CD14-positive monocyte (primary cell): Measurements from ENCODE around the gene ITGB8. TPM values are rescaled to one million over a fixed set of nuclear protein-coding genes. Genes with fewer than 3 reads are reported as not detected.

ENCODE experiments used
- DNase-seq, 3 donors: peaks; one replicate each; pipeline ENCODE4 v3.0.0-alpha.2; 2011 to 2022
- H2AFZ ChIP-seq: 2 replicates; pipeline ENCODE4 v1.6.0; 2012; ENCODE audit warnings: mild to moderate bottlenecking, low read depth, low read length, inconsistent platforms; ENCODE audit not compliant: insufficient read depth, poor library complexity, severe bottlenecking
- H3K27ac ChIP-seq, 2 donors: 1 replicate in 1 of 2; 2 replicates in 1 of 2; pipeline ENCODE4 v1.5.1; 2012 to 2013; ENCODE audit warnings: low read length in 2 of 2, control low read depth in 1 of 2, inconsistent platforms in 1 of 2, low read depth in 1 of 2, mild to moderate bottlenecking in 1 of 2
- H3K27me3 ChIP-seq, 2 donors: one replicate each; pipeline versions ENCODE4 v1.6.0 to v1.6.1; 2011 to 2013; ENCODE audit warnings: low read length in 2 of 2; ENCODE audit not compliant: control insufficient read depth in 2 of 2, insufficient read depth in 2 of 2
- H3K36me3 ChIP-seq, 2 donors: replicated peaks in 1 of 2; 1 replicate in 1 of 2; 2 replicates in 1 of 2; pipeline versions ENCODE4 v1.5.1 to v1.6.1; 2012 to 2013; ENCODE audit warnings: low read length in 2 of 2, control low read depth in 1 of 2, inconsistent platforms in 1 of 2, mild to moderate bottlenecking in 1 of 2; ENCODE audit not compliant: insufficient read depth in 2 of 2, control insufficient read depth in 1 of 2
- H3K4me1 ChIP-seq, 2 donors: 1 replicate in 1 of 2; 2 replicates in 1 of 2; pipeline versions ENCODE4 v1.5.1 to v1.6.1; 2012 to 2013; ENCODE audit warnings: low read length in 2 of 2, control low read depth in 1 of 2, inconsistent platforms in 1 of 2, mild to moderate bottlenecking in 1 of 2, moderate library complexity in 1 of 2; ENCODE audit not compliant: insufficient read depth in 2 of 2, control insufficient read depth in 1 of 2
- H3K4me2 ChIP-seq: replicated peaks from 2 replicates; pipeline ENCODE3; 2012; ENCODE audit warnings: low read length, moderate library complexity, mild to moderate bottlenecking; ENCODE audit not compliant: poor library complexity, severe bottlenecking; ENCODE audit errors: extremely low read depth
- H3K4me3 ChIP-seq, 3 experiments: fragments of 200-600 bp in 1 of 3; sonication (generic) in 1 of 3; replicated peaks in 1 of 3; 1 replicate in 2 of 3; 2 replicates in 1 of 3; pipeline ENCODE4 v1.5.1; 2011 to 2013; ENCODE audit warnings: low read length in 3 of 3, mild to moderate bottlenecking in 3 of 3, control low read depth in 2 of 3, low read depth in 2 of 3, inconsistent platforms in 1 of 3, moderate library complexity in 1 of 3
- H3K79me2 ChIP-seq: 2 replicates; pipeline ENCODE4 v1.6.0; 2012; ENCODE audit warnings: mild to moderate bottlenecking, control low read depth, inconsistent platforms, low read length, moderate library complexity; ENCODE audit not compliant: insufficient read depth
- H3K9ac ChIP-seq: 2 replicates; pipeline ENCODE4 v1.6.0; 2017; ENCODE audit warnings: low read length, mild to moderate bottlenecking; ENCODE audit not compliant: insufficient read depth, poor library complexity, severe bottlenecking
- H3K9me3 ChIP-seq, 2 donors: replicated peaks in 1 of 2; 1 replicate in 1 of 2; 2 replicates in 1 of 2; pipeline versions ENCODE4 v1.5.1 to v1.6.1; 2012 to 2013; ENCODE audit warnings: low read length in 2 of 2, control low read depth in 1 of 2; ENCODE audit not compliant: control insufficient read depth in 1 of 2, insufficient read depth in 1 of 2
- H4K20me1 ChIP-seq: 2 replicates; pipeline ENCODE4 v1.6.0; 2012; ENCODE audit warnings: mild to moderate bottlenecking, low read length, control low read depth, moderate library complexity; ENCODE audit not compliant: insufficient read depth
- H3K27ac Mint-ChIP-seq, 7 donors: one replicate each; pipeline ENCODE4 v1.8.0; 2020; ENCODE audit warnings: mild to moderate bottlenecking in 7 of 7, mixed read lengths in 7 of 7, moderate library complexity in 6 of 7, inconsistent platforms in 2 of 7
- H3K27me3 Mint-ChIP-seq, 3 donors: one replicate each; pipeline ENCODE4 v1.8.0; 2021 to 2022; ENCODE audit warnings: low read depth in 3 of 3, mild to moderate bottlenecking in 3 of 3, mixed read lengths in 3 of 3, moderate library complexity in 3 of 3, inconsistent platforms in 1 of 3
- H3K36me3 Mint-ChIP-seq, 2 donors: one replicate each; pipeline ENCODE4 v1.8.0; 2020; ENCODE audit warnings: mixed read lengths in 2 of 2, inconsistent platforms in 1 of 2, mild to moderate bottlenecking in 1 of 2
- H3K4me1 Mint-ChIP-seq: one replicate; pipeline ENCODE4 v1.8.0; 2020; ENCODE audit warnings: mild to moderate bottlenecking, mixed read lengths
- H3K4me3 Mint-ChIP-seq, 2 donors: one replicate each; pipeline ENCODE4 v1.8.0; 2020; ENCODE audit warnings: mild to moderate bottlenecking in 2 of 2, mixed read lengths in 2 of 2, moderate library complexity in 1 of 2
- H3K9me3 Mint-ChIP-seq, 7 donors: one replicate each; pipeline ENCODE4 v1.8.0; 2020 to 2022; ENCODE audit warnings: mixed read lengths in 7 of 7, mild to moderate bottlenecking in 6 of 7, moderate library complexity in 6 of 7, inconsistent platforms in 2 of 7
- CTCF ChIP-seq: fragments of 200-600 bp; IDR thresholded peaks from one replicate; pipeline ENCODE4 v1.8.0; 2022; ENCODE audit warnings: antibody characterized with exemption, mild to moderate bottlenecking
- WGBS: methylation state at CpG from one replicate; pipeline ENCODE4 v1.1.5; 2013; ENCODE audit warnings: missing lambda C conversion rate; ENCODE audit not compliant: insufficient coverage; 5-methylcytosine and 5-hydroxymethylcytosine counted together
- intact Hi-C, 2 donors: fragments of 100-400 bp; cut with micrococcal nuclease; formaldehyde crosslinking; loops; one replicate each; pipeline versions ENCODE4 v1.15.0 to v1.15.1; 2023
- polyA plus RNA-seq, 3 donors: library from polyadenylated mRNA; depleted of rRNA in 1 of 3; unstranded in 2 of 3; stranded (reverse) in 1 of 3; fragments of 300-500 nt in 2 of 3; fragments of >200 nt in 1 of 3; fragmentation: Illumina TruSeq in 2 of 3; gene quantifications; 1 replicate in 2 of 3; 2 replicates in 1 of 3; pipeline ENCODE4 v1.2.3, GENCODE V29; 2012 to 2021

ITGB8 gene
- polyA plus RNA-seq, 3 donors: 0.01 to 0.28 (median 0.19) TPM

GRCh38 chr7:20352573-20353306 is 22.0 kb downstream of the ITGB8 start:
- Histone ChIP-seq H3K27me3 (no peaks in the 10 kb centered on the region), H3K4me1 (no peaks in the 10 kb centered on the region), H3K79me2 (no peaks in the 10 kb centered on the region), H3K36me3 (no peaks in the 10 kb centered on the region), H3K27ac (no peak overlapping the region), H3K9ac (no peak overlapping the region), H2AFZ (no peak overlapping the region), H3K4me2 (no peak overlapping the region), H3K9me3 (no peaks in the 10 kb centered on the region), H4K20me1 (no peaks in the 10 kb centered on the region), H3K4me3 (no peak overlapping the region)
- no peak for TF ChIP-seq CTCF
- Mint-ChIP-seq H3K4me3 (no peak overlapping the region), H3K27me3 (peaks cover 0 to 2% (median 0%) of the 10 kb centered on the region in 3 donors), H3K9me3 (peaks cover 0 to 2% (median 0%) of the 10 kb centered on the region in 7 donors), H3K27ac (no peak overlapping the region), H3K36me3 (no peaks in the 10 kb centered on the region), H3K4me1 (peaks cover 9% of the 10 kb centered on the region)
- intact Hi-C loops: no loop called here
- peak in 2 of 3 donors; percentile 9 to 82 for DNase-seq
- WGBS: no CpG with 5 or more reads among the region's 4 CpGs

- no peak for TF ChIP-seq CTCF
- 60% methylated on average over 1 of the region's 9 CpGs for WGBS
- Histone ChIP-seq H3K79me2 (no peaks in the 10 kb centered on the region), H2AFZ (no peak overlapping the region), H3K9ac (no peak overlapping the region), H3K4me2 (no peak overlapping the region), H3K4me3 (no peak overlapping the region), H3K27ac (no peak overlapping the region), H4K20me1 (no peaks in the 10 kb centered on the region), H3K27me3 (no peaks in the 10 kb centered on the region), H3K4me1 (no peaks in the 10 kb centered on the region), H3K36me3 (no peaks in the 10 kb centered on the region), H3K9me3 (no peaks in the 10 kb centered on the region)
- H3K4me1 Mint-ChIP-seq: peaks cover 9% of the 10 kb centered on the region
- intact Hi-C loops: no loop called here
- DNase-seq: no peak
- no peaks in the 10 kb centered on the region for H3K36me3 Mint-ChIP-seq
- peaks cover 0 to 2% (median 0%) of the 10 kb centered on the region in 3 donors for H3K27me3 Mint-ChIP-seq
- H3K27ac Mint-ChIP-seq: no peak overlapping the region
- peaks cover 0 to 2% (median 0%) of the 10 kb centered on the region in 7 donors for H3K9me3 Mint-ChIP-seq
- H3K4me3 Mint-ChIP-seq: no peak overlapping the region
These were observed 24.2 kb downstream of the ITGB8 start for GRCh38 chr7:20354610-20355528.
